CD14-positive monocyte (primary cell): ENCODE measurements around the gene ULK4. TPM values are rescaled to one million over a fixed set of nuclear protein-coding genes. Genes with fewer than 3 reads are reported as not detected.
"Not testable (repeated sequence)": the region's sequence is repeated elsewhere in the genome, so short reads cannot be mapped to it uniquely, and the experiment has no call there.

ENCODE experiments used
- DNase-seq, 3 donors: peaks; one replicate each; pipeline ENCODE4 v3.0.0-alpha.2; 2011 to 2022
- H2AFZ ChIP-seq: 2 replicates; pipeline ENCODE4 v1.6.0; 2012; ENCODE audit warnings: mild to moderate bottlenecking, low read depth, low read length, inconsistent platforms; ENCODE audit not compliant: insufficient read depth, poor library complexity, severe bottlenecking
- H3K27ac ChIP-seq, 2 donors: 1 replicate in 1 of 2; 2 replicates in 1 of 2; pipeline ENCODE4 v1.5.1; 2012 to 2013; ENCODE audit warnings: low read length in 2 of 2, control low read depth in 1 of 2, inconsistent platforms in 1 of 2, low read depth in 1 of 2, mild to moderate bottlenecking in 1 of 2
- H3K27me3 ChIP-seq, 2 donors: one replicate each; pipeline versions ENCODE4 v1.6.0 to v1.6.1; 2011 to 2013; ENCODE audit warnings: low read length in 2 of 2; ENCODE audit not compliant: control insufficient read depth in 2 of 2, insufficient read depth in 2 of 2
- H3K36me3 ChIP-seq, 2 donors: replicated peaks in 1 of 2; 1 replicate in 1 of 2; 2 replicates in 1 of 2; pipeline versions ENCODE4 v1.5.1 to v1.6.1; 2012 to 2013; ENCODE audit warnings: low read length in 2 of 2, control low read depth in 1 of 2, inconsistent platforms in 1 of 2, mild to moderate bottlenecking in 1 of 2; ENCODE audit not compliant: insufficient read depth in 2 of 2, control insufficient read depth in 1 of 2
- H3K4me1 ChIP-seq, 2 donors: 1 replicate in 1 of 2; 2 replicates in 1 of 2; pipeline versions ENCODE4 v1.5.1 to v1.6.1; 2012 to 2013; ENCODE audit warnings: low read length in 2 of 2, control low read depth in 1 of 2, inconsistent platforms in 1 of 2, mild to moderate bottlenecking in 1 of 2, moderate library complexity in 1 of 2; ENCODE audit not compliant: insufficient read depth in 2 of 2, control insufficient read depth in 1 of 2
- H3K4me2 ChIP-seq: replicated peaks from 2 replicates; pipeline ENCODE3; 2012; ENCODE audit warnings: low read length, moderate library complexity, mild to moderate bottlenecking; ENCODE audit not compliant: poor library complexity, severe bottlenecking; ENCODE audit errors: extremely low read depth
- H3K4me3 ChIP-seq, 3 experiments: fragments of 200-600 bp in 1 of 3; sonication (generic) in 1 of 3; replicated peaks in 1 of 3; 1 replicate in 2 of 3; 2 replicates in 1 of 3; pipeline ENCODE4 v1.5.1; 2011 to 2013; ENCODE audit warnings: low read length in 3 of 3, mild to moderate bottlenecking in 3 of 3, control low read depth in 2 of 3, low read depth in 2 of 3, inconsistent platforms in 1 of 3, moderate library complexity in 1 of 3
- H3K79me2 ChIP-seq: 2 replicates; pipeline ENCODE4 v1.6.0; 2012; ENCODE audit warnings: mild to moderate bottlenecking, control low read depth, inconsistent platforms, low read length, moderate library complexity; ENCODE audit not compliant: insufficient read depth
- H3K9ac ChIP-seq: 2 replicates; pipeline ENCODE4 v1.6.0; 2017; ENCODE audit warnings: low read length, mild to moderate bottlenecking; ENCODE audit not compliant: insufficient read depth, poor library complexity, severe bottlenecking
- H3K9me3 ChIP-seq, 2 donors: replicated peaks in 1 of 2; 1 replicate in 1 of 2; 2 replicates in 1 of 2; pipeline versions ENCODE4 v1.5.1 to v1.6.1; 2012 to 2013; ENCODE audit warnings: low read length in 2 of 2, control low read depth in 1 of 2; ENCODE audit not compliant: control insufficient read depth in 1 of 2, insufficient read depth in 1 of 2
- H4K20me1 ChIP-seq: 2 replicates; pipeline ENCODE4 v1.6.0; 2012; ENCODE audit warnings: mild to moderate bottlenecking, low read length, control low read depth, moderate library complexity; ENCODE audit not compliant: insufficient read depth
- H3K27ac Mint-ChIP-seq, 7 donors: one replicate each; pipeline ENCODE4 v1.8.0; 2020; ENCODE audit warnings: mild to moderate bottlenecking in 7 of 7, mixed read lengths in 7 of 7, moderate library complexity in 6 of 7, inconsistent platforms in 2 of 7
- H3K27me3 Mint-ChIP-seq, 3 donors: one replicate each; pipeline ENCODE4 v1.8.0; 2021 to 2022; ENCODE audit warnings: low read depth in 3 of 3, mild to moderate bottlenecking in 3 of 3, mixed read lengths in 3 of 3, moderate library complexity in 3 of 3, inconsistent platforms in 1 of 3
- H3K36me3 Mint-ChIP-seq, 2 donors: one replicate each; pipeline ENCODE4 v1.8.0; 2020; ENCODE audit warnings: mixed read lengths in 2 of 2, inconsistent platforms in 1 of 2, mild to moderate bottlenecking in 1 of 2
- H3K4me1 Mint-ChIP-seq: one replicate; pipeline ENCODE4 v1.8.0; 2020; ENCODE audit warnings: mild to moderate bottlenecking, mixed read lengths
- H3K4me3 Mint-ChIP-seq, 2 donors: one replicate each; pipeline ENCODE4 v1.8.0; 2020; ENCODE audit warnings: mild to moderate bottlenecking in 2 of 2, mixed read lengths in 2 of 2, moderate library complexity in 1 of 2
- H3K9me3 Mint-ChIP-seq, 7 donors: one replicate each; pipeline ENCODE4 v1.8.0; 2020 to 2022; ENCODE audit warnings: mixed read lengths in 7 of 7, mild to moderate bottlenecking in 6 of 7, moderate library complexity in 6 of 7, inconsistent platforms in 2 of 7
- CTCF ChIP-seq: fragments of 200-600 bp; IDR thresholded peaks from one replicate; pipeline ENCODE4 v1.8.0; 2022; ENCODE audit warnings: antibody characterized with exemption, mild to moderate bottlenecking
- WGBS: methylation state at CpG from one replicate; pipeline ENCODE4 v1.1.5; 2013; ENCODE audit warnings: missing lambda C conversion rate; ENCODE audit not compliant: insufficient coverage; 5-methylcytosine and 5-hydroxymethylcytosine counted together
- intact Hi-C, 2 donors: fragments of 100-400 bp; cut with micrococcal nuclease; formaldehyde crosslinking; loops; one replicate each; pipeline versions ENCODE4 v1.15.0 to v1.15.1; 2023
- polyA plus RNA-seq, 3 donors: library from polyadenylated mRNA; depleted of rRNA in 1 of 3; unstranded in 2 of 3; stranded (reverse) in 1 of 3; fragments of 300-500 nt in 2 of 3; fragments of >200 nt in 1 of 3; fragmentation: Illumina TruSeq in 2 of 3; gene quantifications; 1 replicate in 2 of 3; 2 replicates in 1 of 3; pipeline ENCODE4 v1.2.3, GENCODE V29; 2012 to 2021

The ULK4 gene
- polyA plus RNA-seq, 3 donors, result 6.7 to 14.0 (median 11.8) TPM

- H3K4me3 ChIP-seq, H3K36me3 Mint-ChIP-seq, DNase-seq, intact Hi-C loops, H3K4me3 Mint-ChIP-seq, H3K27ac ChIP-seq, H2AFZ ChIP-seq, H3K27ac Mint-ChIP-seq, H3K79me2 ChIP-seq, H3K27me3 Mint-ChIP-seq, H3K27me3 ChIP-seq, H3K36me3 ChIP-seq, H3K4me1 ChIP-seq, H3K4me2 ChIP-seq, H3K9ac ChIP-seq, H3K4me1 Mint-ChIP-seq, H4K20me1 ChIP-seq: not testable (repeated sequence)
- WGBS, result over 99% methylated on average over 42 of the region's 52 CpGs
- peaks cover 17 to 40% (median 28%) of the 10 kb centered on the region in 7 donors for H3K9me3 Mint-ChIP-seq
- peaks cover 0 to 28% of the 10 kb centered on the region in 2 donors for H3K9me3 ChIP-seq
These were observed 120.8 kb downstream of the ULK4 start for GRCh38 chr3:41840936-41841668.

- WGBS, result 100% methylated on average over 1 of the region's 11 CpGs
- H3K4me2 ChIP-seq, result no peak overlapping the region
- DNase-seq, result no peak
- no peaks in the 10 kb centered on the region for H4K20me1 ChIP-seq
- no peak overlapping the region for H3K27ac ChIP-seq
- Mint-ChIP-seq H3K27ac (no peak overlapping the region), H3K36me3 (peaks cover 0 to 11% of the 10 kb centered on the region in 2 donors), H3K4me1 (no peaks in the 10 kb centered on the region), H3K4me3 (no peak overlapping the region), H3K9me3 (peaks cover 6 to 17% (median 10%) of the 10 kb centered on the region in 7 donors), H3K27me3 (peaks cover 0 to 2% (median 0%) of the 10 kb centered on the region in 3 donors)
- intact Hi-C loops, result no loop called here
- no peaks in the 10 kb centered on the region for H3K27me3 ChIP-seq
- no peaks in the 10 kb centered on the region for H3K36me3 ChIP-seq
- no peak overlapping the region for H3K9ac ChIP-seq
- H2AFZ ChIP-seq, result no peak overlapping the region
- no peaks in the 10 kb centered on the region for H3K4me1 ChIP-seq
- no peak for TF ChIP-seq CTCF
- H3K9me3 ChIP-seq, result peaks cover 0 to 18% of the 10 kb centered on the region in 2 donors
- H3K4me3 ChIP-seq, result no peak overlapping the region
- no peaks in the 10 kb centered on the region for H3K79me2 ChIP-seq
These were observed 125.4 kb downstream of the ULK4 start for GRCh38 chr3:41836360-41837134.
